Stimulated activated naive CD8-positive, alpha-beta T cell treated with anti-CD3 and anti-CD28 coated beads, Interleukin-15, Interleukin-2, amounts not matched to agents 100 ng/mL and 50 ng/mL, for 24 hours (primary cell): Measurements from ENCODE around the gene GOLGA5.
"Not testable (repeated sequence)": the region's sequence is repeated elsewhere in the genome, so short reads cannot be mapped to it uniquely, and the experiment has no call there.

ENCODE experiments used
- H3K27ac Mint-ChIP-seq: one replicate; pipeline ENCODE4 v1.8.0; 2021; ENCODE audit warnings: mild to moderate bottlenecking, mixed read lengths
- H3K27me3 Mint-ChIP-seq: one replicate; pipeline ENCODE4 v1.8.0; 2021; ENCODE audit warnings: mixed read lengths
- H3K36me3 Mint-ChIP-seq: one replicate; pipeline ENCODE4 v1.8.0; 2021; ENCODE audit warnings: low read depth, mixed read lengths
- H3K4me1 Mint-ChIP-seq: one replicate; pipeline ENCODE4 v1.8.0; 2021; ENCODE audit warnings: low read depth, mixed read lengths
- H3K4me3 Mint-ChIP-seq: one replicate; pipeline ENCODE4 v1.8.0; 2021; ENCODE audit warnings: mild to moderate bottlenecking, mixed read lengths
- H3K9me3 Mint-ChIP-seq: one replicate; pipeline ENCODE4 v1.8.0; 2021; ENCODE audit warnings: mixed read lengths

The GOLGA5 gene

GRCh38 chr14:92792885-92793284 is 1.2 kb upstream of the GOLGA5 start:
- peak overlapping the region; percentile 2 for H3K27ac Mint-ChIP-seq
- H3K4me1 Mint-ChIP-seq, result peaks cover 38% of the 10 kb centered on the region
- H3K4me3 Mint-ChIP-seq, result peak overlapping the region; percentile 80
- H3K9me3 Mint-ChIP-seq, result peaks cover 22% of the 10 kb centered on the region
- peaks cover 23% of the 10 kb centered on the region for H3K36me3 Mint-ChIP-seq
- no peaks in the 10 kb centered on the region for H3K27me3 Mint-ChIP-seq

- Mint-ChIP-seq H3K4me3 (peak overlapping the region; percentile 90), H3K36me3 (peaks cover 23% of the 10 kb centered on the region), H3K27ac (peak overlapping the region; percentile 85), H3K9me3 (peaks cover 13% of the 10 kb centered on the region), H3K27me3 (no peaks in the 10 kb centered on the region), H3K4me1 (peaks cover 43% of the 10 kb centered on the region)
Observed at GRCh38 chr14:92794547-92794941, 439 bp downstream of the GOLGA5 start.

- H3K27ac Mint-ChIP-seq, result peak overlapping the region; percentile 85
- peaks cover 27% of the 10 kb centered on the region for H3K36me3 Mint-ChIP-seq
- H3K9me3 Mint-ChIP-seq, result peaks cover 9% of the 10 kb centered on the region
- H3K4me3 Mint-ChIP-seq, result peak overlapping the region; percentile 90
- H3K4me1 Mint-ChIP-seq, result peaks cover 47% of the 10 kb centered on the region
- no peaks in the 10 kb centered on the region for H3K27me3 Mint-ChIP-seq
Observed at GRCh38 chr14:92794961-92795360, 856 bp downstream of the GOLGA5 start.

DNA sequence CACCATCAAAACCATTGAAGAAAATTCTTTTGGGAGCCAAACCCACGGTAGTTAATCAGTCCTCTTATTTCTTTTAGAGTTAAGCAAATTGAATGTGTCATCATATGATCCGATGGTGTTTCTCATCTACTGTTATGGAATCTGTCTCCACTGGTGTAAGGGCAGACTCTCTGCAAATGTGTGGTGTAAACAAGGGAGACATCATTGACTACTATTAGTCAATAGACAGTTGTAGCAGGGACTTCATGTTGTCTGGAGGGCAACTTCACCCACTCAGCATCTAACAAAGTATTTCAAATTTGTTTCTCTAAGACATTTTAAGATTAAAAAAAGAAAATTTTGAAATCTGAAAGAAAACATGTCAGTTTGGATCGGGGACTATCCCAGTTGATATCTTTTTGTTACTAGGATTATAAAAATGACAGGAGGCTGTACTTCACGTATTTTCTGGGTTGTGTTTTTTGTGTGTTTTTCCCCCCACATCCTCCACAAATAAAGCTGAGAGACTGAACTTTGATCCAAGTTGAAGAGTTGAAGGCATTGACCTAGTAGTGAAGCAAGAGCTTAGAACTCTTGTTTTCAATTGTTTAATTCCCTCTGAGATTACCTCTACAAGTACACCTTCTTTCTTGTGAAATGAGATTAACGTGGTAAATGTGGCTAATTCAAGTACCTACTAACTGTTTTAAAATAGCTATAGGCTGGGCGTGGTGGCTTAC is 4.0 kb downstream of the GOLGA5 start:
- Mint-ChIP-seq H3K27me3 (no peaks in the 10 kb centered on the region), H3K27ac (no peak overlapping the region), H3K4me1 (peaks cover 71% of the 10 kb centered on the region), H3K36me3 (peaks cover 45% of the 10 kb centered on the region), H3K9me3 (no peaks in the 10 kb centered on the region), H3K4me3 (no peak overlapping the region)

DNA sequence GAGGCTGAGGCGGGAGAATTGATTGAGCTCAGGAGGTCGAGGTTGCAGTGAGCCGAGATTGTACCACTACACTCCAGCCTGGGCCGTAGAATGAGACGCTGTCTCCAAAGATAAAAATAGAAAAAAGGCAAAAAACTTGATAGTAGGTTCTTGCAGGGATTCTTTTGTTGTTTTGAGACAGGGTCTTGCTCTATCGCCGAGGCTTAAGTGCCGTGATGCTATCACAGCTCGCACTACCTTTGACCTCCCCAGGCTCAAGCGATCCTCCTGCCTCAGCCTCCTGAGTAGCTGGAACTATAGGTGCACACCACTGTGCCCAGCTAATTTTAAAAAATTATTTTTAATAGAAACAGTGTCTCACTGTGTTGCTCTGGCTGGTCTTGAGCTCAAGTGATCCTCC is 4.7 kb downstream of the GOLGA5 start:
- H3K36me3 Mint-ChIP-seq, result peaks cover 50% of the 10 kb centered on the region
- H3K4me3 Mint-ChIP-seq, result no peak overlapping the region
- H3K4me1 Mint-ChIP-seq, result peaks cover 72% of the 10 kb centered on the region

GRCh38 chr14:92800012-92800411 is 5.9 kb downstream of the GOLGA5 start:
- Mint-ChIP-seq H3K4me1 (peaks cover 69% of the 10 kb centered on the region), H3K27ac (no peak overlapping the region), H3K36me3 (peaks cover 55% of the 10 kb centered on the region)

More for the DNA sequence above, 4.7 kb downstream of the GOLGA5 start:
- no peaks in the 10 kb centered on the region for H3K27me3 Mint-ChIP-seq
- H3K27ac Mint-ChIP-seq, result no peak overlapping the region
- H3K9me3 Mint-ChIP-seq, result no peaks in the 10 kb centered on the region

DNA sequence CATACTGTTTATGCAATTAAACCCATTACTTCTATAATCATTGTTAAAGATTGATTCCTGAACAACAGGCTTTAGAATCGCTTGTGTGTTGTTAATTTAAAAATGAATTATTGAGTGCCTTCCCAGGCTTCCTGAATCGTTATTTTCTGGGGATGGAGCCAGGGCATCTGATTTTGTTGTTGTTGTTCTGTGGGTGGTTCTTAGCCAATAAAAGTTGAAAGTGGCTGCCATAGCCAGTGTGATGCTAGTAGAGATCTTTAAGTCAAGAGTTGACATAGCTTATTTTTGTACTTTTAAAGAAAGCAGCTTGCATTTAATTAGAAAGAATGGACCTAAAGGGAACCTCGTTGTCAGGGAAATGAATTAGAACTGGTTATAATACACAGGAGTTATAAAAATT is 6.4 kb downstream of the GOLGA5 start:
- H3K27ac Mint-ChIP-seq, result no peak overlapping the region
- peaks cover 68% of the 10 kb centered on the region for H3K4me1 Mint-ChIP-seq
- H3K36me3 Mint-ChIP-seq, result peaks cover 55% of the 10 kb centered on the region
- no peak overlapping the region for H3K4me3 Mint-ChIP-seq
- H3K27me3 Mint-ChIP-seq, result no peaks in the 10 kb centered on the region
- H3K9me3 Mint-ChIP-seq, result no peaks in the 10 kb centered on the region

More at GRCh38 chr14:92800012-92800411, 5.9 kb downstream of the GOLGA5 start:
- peak overlapping the region; percentile 1 for H3K4me3 Mint-ChIP-seq
- H3K9me3 Mint-ChIP-seq, result no peaks in the 10 kb centered on the region
- no peaks in the 10 kb centered on the region for H3K27me3 Mint-ChIP-seq

DNA sequence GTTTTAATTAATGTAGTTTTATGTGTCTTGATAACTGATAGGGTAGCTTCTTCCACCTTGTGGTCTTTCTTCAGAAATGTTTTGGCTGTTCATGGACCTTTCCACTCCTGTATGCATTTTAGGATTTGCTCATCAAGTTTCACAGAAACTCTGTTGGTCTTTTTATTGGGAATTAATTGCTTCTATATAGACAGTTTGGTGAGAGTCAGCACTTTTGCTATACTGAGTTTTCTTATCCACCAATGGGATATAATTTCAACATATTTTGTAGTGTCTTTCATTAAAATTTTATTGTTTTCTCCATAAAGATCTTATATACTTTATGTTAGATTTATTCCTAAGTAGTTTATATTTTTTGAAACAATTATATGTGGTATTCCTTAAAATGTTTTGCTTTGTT is 7.8 kb downstream of the GOLGA5 start:
- Mint-ChIP-seq H3K4me1 (peaks cover 59% of the 10 kb centered on the region), H3K9me3 (no peaks in the 10 kb centered on the region), H3K27me3 (no peaks in the 10 kb centered on the region), H3K36me3 (peaks cover 64% of the 10 kb centered on the region), H3K4me3 (peak overlapping the region; percentile 63), H3K27ac (peak overlapping the region; percentile 81)

DNA sequence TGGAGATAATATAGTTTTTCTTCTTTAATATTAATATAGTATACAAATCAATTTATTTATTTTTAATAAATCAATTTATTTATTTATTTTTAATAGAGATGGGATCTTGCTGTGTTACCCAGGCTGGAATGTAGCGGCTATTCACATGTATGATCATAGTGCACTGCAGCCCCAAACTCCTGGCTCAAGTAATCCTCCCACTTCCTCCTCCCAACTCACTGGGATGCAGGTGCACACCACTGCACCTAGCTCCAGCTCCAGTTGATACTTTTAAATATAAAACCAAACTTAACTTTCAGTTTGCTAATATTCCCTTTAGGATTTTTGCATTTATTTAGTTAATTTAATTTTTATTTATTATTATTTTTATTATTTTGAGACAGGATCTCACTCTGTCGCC is 8.6 kb downstream of the GOLGA5 start:
- peaks cover 52% of the 10 kb centered on the region for H3K4me1 Mint-ChIP-seq
- H3K9me3 Mint-ChIP-seq, result no peaks in the 10 kb centered on the region
- H3K4me3 Mint-ChIP-seq, result no peak overlapping the region
- H3K36me3 Mint-ChIP-seq, result peaks cover 61% of the 10 kb centered on the region
- no peaks in the 10 kb centered on the region for H3K27me3 Mint-ChIP-seq
- no peak overlapping the region for H3K27ac Mint-ChIP-seq

GRCh38 chr14:92813201-92813600 is 19.1 kb downstream of the GOLGA5 start:
- Mint-ChIP-seq H3K4me1 (no peaks in the 10 kb centered on the region), H3K27ac (no peak overlapping the region), H3K4me3 (no peak overlapping the region), H3K9me3 (no peaks in the 10 kb centered on the region), H3K36me3 (peaks cover 23% of the 10 kb centered on the region), H3K27me3 (no peaks in the 10 kb centered on the region)

DNA sequence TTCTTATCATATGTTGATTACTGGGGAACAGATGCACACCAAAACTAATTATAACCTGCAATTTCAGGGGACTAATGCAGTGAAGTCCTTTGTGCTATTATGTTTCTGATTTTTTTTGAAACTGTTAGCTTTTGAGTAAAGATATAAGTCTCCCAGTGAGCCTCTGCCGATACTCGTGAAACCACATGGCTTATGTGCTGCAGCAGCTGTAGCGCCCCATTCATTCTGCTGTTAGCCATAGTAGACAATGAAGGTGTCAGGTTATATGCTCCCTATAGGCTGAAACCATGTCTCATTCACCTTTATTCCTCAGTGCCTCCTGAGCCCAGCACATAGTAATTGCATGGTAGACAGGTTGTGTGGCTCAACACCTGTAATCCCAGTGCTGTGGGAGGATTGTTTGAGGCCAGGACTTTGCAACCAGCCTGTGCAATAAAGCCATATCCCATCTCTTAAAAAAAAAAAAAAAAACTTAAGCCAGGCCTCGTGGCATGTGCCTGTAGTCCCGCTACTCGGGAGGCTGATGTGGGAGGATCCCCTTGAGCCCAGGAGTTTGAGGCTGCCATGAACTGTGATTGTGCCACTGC is 25.0 kb downstream of the GOLGA5 start:
- Mint-ChIP-seq H3K4me1 (no peaks in the 10 kb centered on the region), H3K9me3 (no peaks in the 10 kb centered on the region), H3K4me3 (no peak overlapping the region), H3K27me3 (no peaks in the 10 kb centered on the region), H3K36me3 (peaks cover 48% of the 10 kb centered on the region), H3K27ac (no peak overlapping the region)

DNA sequence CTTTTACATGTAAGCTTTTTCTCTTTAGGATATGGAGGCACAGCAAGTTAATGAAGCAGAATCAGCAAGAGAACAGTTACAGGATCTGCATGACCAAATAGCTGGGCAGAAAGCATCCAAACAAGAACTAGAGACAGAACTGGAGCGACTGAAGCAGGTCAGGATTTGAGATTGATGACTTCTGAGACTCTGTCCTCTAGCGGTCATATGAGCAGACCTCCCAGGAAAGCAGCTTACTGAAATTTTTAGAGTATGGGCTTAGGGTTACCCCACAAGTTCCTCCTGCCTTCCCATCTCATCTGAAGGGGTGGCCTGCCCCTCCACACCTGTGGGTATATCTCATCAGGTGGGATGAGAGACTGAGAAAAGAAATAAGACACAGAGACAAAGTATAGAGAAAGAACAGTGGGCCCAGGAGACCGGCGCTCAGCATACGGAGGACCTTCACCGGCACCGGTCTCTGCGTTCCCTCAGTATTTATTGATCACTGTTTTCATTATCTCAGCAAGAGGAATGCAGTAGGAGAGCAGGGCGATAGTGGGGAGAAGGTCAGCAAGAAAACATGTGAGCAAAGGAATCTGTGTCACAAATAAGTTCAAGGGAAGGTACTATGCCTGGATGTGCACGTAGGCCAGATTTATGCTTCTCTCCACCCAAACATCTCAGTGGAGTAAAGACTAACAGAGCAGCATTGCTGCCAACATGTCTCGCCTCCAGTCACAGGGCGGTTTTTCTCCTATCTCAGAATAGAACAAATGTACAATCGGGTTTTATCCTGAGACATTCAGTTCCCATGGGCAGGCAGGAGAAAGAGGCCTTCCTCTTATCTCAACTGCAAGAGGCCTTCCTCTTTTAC is 25.8 kb downstream of the GOLGA5 start:
- peaks cover 56% of the 10 kb centered on the region for H3K36me3 Mint-ChIP-seq
- not testable (repeated sequence) for H3K27ac Mint-ChIP-seq, H3K27me3 Mint-ChIP-seq, H3K9me3 Mint-ChIP-seq, H3K4me3 Mint-ChIP-seq, H3K4me1 Mint-ChIP-seq

GRCh38 chr14:92820536-92820840 is 26.4 kb downstream of the GOLGA5 start:
- H3K4me3 Mint-ChIP-seq, H3K4me1 Mint-ChIP-seq, H3K27me3 Mint-ChIP-seq, H3K27ac Mint-ChIP-seq, H3K9me3 Mint-ChIP-seq: not testable (repeated sequence)
- peaks cover 62% of the 10 kb centered on the region for H3K36me3 Mint-ChIP-seq

DNA sequence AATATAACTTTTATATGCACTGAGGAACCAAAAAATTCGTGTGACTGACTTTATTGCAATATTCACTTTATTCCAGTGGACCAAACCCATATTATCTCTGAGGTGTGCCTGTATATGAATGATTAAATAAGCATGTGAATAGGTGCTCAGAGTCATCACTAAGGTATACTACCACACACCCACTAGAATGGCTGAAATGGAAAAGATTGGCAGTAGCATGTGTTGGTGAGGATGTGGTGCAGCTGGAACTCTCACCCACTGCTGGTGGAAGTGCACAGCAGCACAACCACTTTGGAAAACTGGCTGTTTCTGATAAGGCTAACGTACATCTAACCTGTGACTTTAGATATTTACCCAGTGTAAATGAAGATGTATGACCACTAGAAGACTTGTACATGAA is 36.8 kb downstream of the GOLGA5 start:
- Mint-ChIP-seq H3K4me1 (no peaks in the 10 kb centered on the region), H3K36me3 (peaks cover 48% of the 10 kb centered on the region), H3K27ac (no peak overlapping the region), H3K9me3 (no peaks in the 10 kb centered on the region), H3K4me3 (no peak overlapping the region), H3K27me3 (no peaks in the 10 kb centered on the region)

GRCh38 chr14:92832137-92832700 is 38.1 kb downstream of the GOLGA5 start:
- Mint-ChIP-seq H3K9me3 (no peaks in the 10 kb centered on the region), H3K4me3 (no peak overlapping the region), H3K27me3 (no peaks in the 10 kb centered on the region), H3K36me3 (peaks cover 47% of the 10 kb centered on the region), H3K4me1 (no peaks in the 10 kb centered on the region), H3K27ac (peak overlapping the region; percentile 4)
